Activated CD8-positive, alpha-beta memory T cell treated with anti-CD3 and anti-CD28 coated beads, Interleukin-2, amount 50 U/mL, for 1 hour (primary cell): ENCODE data around the gene ARHGEF6.

Experiments
- DNase-seq: peaks from one replicate; pipeline ENCODE4 v3.0.0-alpha.2; 2020; ENCODE audit errors: extremely low read depth

Gene ARHGEF6

GRCh38 chrX:136747003-136747986, 33.4 kb downstream of the ARHGEF6 start:
- DNase-seq, result no peak

DNA sequence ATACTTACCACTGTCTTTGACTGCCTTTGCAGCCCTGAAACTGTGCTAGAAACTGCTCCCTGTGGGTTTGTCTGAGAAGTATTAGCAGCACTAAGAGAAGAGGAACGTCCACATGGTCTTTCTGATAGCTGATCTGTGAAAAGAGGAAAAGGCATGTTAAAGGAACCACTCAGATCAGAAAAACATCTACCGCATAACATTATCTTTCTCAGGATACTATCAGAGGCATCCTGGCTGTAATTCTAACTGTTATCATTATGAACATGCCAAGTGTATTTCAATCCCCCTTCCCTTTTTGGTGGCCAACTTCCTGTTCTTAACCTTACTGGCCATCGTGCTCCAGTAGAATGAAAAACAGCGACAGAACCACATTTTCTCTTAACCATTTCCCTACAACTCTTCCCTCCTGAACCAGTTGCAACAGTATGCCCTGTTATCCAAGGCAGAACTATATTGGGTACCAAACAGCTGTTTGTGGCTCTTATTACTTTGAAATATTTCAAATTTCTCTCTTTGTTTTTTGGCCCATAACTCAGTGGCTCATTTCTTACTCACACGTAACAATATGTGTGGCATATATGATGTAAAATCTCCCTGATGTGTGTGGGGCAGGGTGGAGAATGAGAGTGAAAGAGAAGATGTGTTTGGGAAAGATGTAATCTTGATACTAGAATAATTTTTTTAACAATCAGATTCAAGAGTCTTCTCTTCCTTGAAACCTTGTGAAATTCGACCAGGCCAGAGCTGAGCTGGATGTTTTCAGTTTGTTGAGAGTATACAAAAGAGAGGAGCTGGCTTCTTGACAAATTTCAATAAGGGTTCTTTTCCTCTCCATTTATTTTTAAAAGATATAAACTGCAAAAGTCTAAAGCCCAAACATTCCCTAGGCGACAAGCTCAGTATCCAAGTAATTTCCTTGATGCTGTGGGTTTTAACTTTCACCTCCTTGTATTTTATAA, 35.2 kb downstream of the ARHGEF6 start:
- DNase-seq, result no peak

DNA sequence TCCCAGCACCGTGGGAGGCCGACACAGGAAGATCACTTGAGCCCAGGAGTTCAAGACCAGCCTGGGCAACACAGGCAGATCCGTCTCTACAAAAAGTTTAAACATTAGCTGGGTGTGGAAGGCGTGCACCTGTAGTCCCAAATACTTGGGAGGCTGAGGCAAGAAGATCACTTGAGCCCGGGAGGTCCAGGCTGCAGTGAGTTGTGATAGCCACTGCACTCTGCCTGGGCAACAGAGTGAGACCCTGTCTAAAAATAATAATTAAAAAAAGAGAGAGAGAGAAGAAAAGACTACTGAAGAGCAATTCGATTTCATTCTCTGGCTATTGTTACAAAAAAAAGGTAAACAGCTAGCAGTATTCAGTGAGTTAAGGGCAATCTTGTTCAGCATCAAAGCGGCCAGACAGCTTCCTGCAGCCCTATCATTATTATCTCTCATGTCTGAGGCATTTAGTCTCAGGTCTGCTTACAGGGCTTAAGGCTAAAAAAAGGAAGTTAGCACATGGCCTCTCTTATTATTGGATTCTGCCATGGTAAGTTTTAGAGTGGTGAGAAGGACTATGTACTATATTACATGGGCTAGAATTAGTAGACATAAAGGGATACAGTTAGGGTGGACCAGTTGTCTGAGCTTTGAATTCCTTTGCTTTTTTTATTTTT, 37.9 kb downstream of the ARHGEF6 start:
- no peak for DNase-seq

- DNase-seq, result no peak
Observed at GRCh38 chrX:136738049-136738729, 42.5 kb downstream of the ARHGEF6 start.

DNA sequence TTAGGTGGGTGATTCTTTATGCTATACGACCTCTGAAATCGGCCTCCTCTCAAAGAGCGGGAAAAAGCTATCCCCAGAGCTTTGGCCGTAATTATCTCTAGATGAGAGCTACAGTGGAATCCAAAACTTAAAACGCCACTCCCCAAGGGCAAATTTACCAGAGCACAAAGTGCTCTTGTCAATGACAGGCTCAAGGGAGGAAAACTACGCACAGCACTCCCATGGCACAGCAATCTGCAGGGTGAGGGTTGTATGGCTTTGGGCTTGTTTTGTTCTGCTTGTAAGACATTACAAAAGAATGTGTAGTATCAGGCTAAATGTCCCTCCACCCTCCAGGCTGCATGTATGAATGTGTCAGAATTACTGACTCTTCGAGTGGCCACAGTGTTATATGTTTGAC, 44.0 kb downstream of the ARHGEF6 start:
- DNase-seq, result no peak

DNA sequence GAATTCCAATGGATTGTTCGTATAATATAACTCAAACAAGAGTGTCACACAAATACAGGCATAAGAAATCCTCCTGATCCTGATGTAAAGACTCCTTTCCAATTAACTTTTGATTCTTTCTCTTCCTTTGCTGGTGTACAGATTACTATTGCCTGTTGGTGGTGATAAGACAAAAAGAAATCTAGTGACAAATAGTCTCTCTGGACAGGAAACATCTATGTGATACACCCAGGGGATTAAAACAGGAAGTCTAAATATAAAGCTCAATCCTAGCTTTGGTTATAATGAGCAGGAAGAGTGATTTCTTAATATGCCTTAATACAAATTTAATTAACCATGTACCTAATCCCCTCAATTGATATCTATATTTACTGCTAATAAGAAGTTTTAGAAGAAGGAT, 45.1 kb downstream of the ARHGEF6 start:
- DNase-seq, result no peak

DNA sequence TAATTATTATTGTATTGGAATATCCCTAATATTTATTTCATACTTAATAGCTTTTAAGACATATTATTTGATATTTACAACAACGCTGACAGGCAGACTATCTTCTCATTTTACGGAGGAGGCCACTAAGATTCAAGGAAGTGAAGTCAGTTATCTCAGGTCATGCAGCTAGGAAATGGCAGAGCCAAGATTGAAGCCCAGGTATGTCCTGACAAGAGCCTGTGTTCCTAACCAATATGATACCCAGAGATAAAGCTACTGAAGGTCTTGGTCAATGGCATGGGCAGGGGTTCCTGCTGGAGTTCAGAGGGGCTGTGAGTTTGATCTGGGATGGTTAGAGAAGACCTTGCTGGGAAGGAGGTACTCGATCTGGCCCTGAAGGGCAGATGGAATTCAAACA, 47.1 kb downstream of the ARHGEF6 start:
- no peak for DNase-seq

- DNase-seq, result no peak
Observed at GRCh38 chrX:136731798-136732197, 48.9 kb downstream of the ARHGEF6 start.

- DNase-seq, result no peak
Observed at GRCh38 chrX:136731207-136731782, 49.4 kb downstream of the ARHGEF6 start.

DNA sequence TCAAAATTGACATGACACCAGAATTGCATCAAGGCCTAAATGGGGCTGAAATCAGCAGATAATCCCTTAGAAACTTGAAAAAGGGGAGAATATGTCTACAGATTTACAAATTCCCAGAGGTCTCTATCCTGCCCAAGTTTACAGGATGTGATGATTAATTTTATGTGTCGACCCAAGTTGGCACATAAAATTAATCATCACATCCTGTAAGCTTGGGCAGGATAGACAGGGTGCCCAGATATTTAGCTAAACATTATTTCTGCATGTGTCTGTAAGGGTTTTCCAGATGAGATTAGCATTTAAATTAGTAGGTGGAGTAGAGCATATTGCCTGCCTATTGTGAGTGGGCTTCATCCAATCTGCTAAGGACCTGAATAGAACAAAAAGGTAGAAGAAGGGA, 52.3 kb downstream of the ARHGEF6 start:
- no peak for DNase-seq

DNA sequence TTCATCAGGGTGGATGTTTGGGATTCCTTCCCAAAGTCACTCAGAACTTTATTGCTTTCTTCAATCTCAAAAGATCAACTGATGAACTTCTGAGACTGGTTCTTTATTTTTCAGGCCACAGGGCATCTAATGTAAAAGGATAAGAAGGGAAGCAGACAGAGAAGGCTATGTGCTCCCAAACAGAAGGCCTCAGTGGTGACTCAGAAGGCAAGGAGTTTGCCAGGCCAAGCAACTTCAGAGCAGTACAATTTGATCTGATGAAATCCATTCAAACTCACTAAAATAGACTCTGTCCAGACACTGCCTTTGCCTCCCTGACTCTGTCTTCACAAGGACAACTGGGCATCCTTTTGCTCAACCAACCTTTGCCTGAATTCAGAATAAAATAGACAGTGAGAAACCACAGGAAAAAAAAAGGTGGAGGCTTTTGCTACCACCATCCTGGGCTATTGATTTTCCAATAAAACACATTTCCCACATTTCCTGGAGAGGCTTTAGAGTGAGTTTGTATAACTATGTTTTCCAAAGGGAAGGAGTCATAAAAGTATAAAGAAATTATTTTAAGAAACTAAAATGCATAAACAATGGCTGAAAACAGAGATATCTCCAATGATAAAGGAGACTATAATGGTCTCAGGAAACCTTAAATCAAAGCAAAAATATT, 55.2 kb downstream of the ARHGEF6 start:
- no peak for DNase-seq

DNA sequence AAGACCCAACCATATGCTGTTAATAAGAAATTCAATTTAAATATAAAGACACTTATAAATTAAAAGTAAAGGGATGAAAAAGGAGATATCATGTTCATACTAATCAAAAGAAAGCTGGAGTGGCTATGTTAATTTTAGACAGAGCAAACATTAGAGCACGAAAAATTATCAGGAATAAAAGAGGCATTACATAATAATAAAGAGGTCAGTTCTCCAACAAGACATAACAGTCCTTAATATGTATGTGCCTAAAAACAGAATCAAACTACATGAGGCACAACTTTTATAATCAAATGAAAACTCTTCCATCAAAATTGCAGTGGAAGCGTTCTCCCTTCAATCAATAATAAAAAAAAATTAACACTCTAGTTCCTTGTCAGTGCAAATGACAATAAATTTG, 62.6 kb downstream of the ARHGEF6 start:
- no peak for DNase-seq

DNA sequence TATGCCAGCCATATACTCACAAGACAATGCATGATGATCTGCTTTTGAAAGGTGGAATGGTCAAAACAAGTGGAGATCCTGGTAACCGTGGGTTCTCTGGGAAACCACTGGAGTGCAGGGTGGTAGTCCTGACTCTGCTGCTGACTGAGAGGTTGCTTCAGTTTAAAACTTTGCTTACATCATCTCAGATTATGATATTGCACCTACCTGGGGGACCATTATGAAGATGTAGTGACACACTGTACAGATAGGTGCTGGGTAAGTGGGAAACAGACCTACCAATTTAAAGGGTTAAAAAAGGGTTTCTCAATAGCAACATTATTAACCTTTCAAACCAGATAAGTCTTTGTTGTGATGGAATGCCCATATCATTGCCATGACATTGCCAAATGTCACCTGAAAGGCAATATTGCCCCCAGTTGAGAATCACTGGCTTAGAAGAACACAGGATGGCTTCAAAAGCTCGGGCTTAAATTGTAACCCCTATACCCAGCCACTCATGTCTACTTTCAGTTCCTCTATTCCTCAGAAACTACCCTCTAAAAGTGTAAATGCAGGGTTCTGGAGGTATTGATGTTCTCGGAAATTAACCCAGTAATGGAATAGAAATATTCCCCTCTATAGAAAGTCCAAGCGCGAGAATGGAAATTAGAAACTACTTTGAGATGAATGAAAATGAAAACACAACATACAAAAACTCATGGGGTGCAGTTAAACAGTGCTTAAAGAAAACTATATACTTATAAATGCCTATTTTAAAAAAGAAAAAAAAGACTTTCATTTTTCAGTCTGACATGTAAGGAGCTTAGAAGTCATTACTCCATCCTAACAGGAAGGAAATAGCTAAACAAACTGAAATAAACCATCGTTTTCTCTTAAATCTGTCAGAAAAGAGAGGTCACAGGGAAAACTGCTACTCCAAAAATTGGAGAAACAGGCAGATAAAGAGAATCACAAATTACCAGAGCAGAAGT, 65.8 kb downstream of the ARHGEF6 start:
- DNase-seq, result no peak

GRCh38 chrX:136712650-136713310, 68.0 kb downstream of the ARHGEF6 start:
- no peak for DNase-seq

GRCh38 chrX:136711147-136711546, 69.6 kb downstream of the ARHGEF6 start:
- no peak for DNase-seq

GRCh38 chrX:136710325-136710951, 70.3 kb downstream of the ARHGEF6 start:
- DNase-seq, result no peak

DNA sequence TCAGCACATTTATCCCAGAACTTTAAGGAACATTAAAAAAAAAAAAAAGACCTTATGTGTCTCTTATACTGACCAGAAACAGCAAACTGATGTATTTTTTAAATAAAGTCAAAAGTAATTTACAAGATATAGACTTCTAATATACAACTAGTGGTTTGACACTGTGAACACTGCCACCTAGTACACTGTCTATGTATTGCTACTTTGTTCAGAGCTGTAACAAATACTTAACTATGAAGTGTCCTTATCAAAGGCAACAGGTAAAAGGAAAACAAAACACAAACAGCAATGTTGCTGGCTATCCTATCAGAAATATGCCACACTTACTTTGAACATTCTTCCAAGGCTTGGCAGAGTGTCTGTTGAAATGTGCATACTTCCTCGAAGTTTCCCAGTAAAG, 72.4 kb downstream of the ARHGEF6 start:
- no peak for DNase-seq

DNA sequence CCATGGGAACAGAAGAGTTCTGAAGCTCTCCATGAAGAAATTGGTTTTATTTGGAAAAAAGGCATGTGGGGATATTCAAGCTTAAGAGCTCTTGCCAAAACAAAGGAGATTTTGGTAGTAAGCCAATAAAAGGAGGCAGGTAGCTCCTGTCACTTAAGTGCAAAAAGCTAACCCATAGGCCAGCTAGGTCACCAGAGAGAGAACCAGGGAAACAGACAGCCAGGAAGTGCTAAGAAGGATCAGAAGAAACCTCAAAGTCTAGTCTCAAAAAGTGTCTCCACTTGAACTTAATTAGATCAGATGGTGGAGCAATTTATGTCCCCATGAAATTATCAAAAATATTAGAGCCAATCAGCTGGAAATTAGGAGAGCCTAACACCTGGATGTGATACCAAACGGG, 83.6 kb downstream of the ARHGEF6 start:
- no peak for DNase-seq
